Amniotic epithelial cell (primary cell): ENCODE results near the gene PPP6C.
"Not testable (repeated sequence)": the region's sequence is repeated elsewhere in the genome, so short reads cannot be mapped to it uniquely, and the experiment has no call there.

ENCODE experiments used
- DNase-seq: peaks from one replicate; pipeline ENCODE4 v3.0.0-alpha.2; 2010; ENCODE audit warnings: low read depth

PPP6C gene

DNA sequence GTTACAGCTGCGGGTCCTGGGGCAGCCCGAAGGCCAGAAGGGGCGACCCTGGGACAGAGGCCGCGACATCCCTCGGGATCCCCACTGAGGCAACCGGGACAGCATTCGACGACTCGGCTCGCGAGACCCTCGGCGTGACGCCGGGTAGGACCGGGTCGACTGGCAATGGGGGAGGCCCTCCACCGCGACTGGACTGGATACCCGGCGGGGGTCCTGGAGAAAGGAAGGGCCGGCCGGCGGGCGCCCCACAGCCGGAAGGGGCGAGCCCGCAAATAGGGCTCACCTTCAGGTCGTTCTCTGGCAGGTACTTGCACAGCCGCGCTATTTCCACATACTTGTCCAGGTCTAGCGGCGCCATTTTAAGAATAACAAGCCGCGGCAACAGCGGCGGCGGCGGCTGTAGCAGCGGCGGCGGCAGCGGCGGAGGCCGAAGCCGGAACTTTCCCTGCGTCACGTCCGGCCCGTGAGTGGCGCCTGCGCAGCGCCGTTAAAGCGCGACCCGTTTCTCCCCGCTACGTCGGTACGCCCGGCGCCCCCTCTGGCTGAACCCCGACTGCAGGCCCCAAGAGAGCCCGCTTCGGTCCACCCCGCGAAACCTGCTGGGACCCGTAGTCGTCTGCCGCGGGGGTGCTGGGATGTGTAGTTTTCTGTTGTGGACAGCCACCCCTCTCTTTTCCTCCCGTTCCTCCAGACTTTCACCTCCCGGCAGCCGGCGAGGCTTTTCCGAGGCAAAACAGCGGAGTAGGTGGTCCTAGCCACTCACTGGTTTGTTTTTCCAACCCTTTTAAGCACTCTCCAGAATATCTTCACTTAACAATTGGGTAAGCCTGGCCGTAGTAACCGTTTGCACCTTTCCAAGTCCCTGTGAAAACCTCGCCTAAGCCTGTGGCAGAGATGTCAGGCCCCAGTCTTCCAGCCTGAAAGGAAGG is at the start of gene PPP6C:
TSS of gene PPP6C (minus strand) at position 443 of the 929 bp plus-strand sequence. CDS start at position 358, 85 bp downstream.
- DNase-seq = peak; percentile 95

- no peak for DNase-seq
Observed at GRCh38 chr9:125238915-125239446, 49.4 kb upstream of the PPP6C start.

- DNase-seq = no peak
Observed at GRCh38 chr9:125238127-125238914, 48.7 kb upstream of the PPP6C start.

GRCh38 chr9:125236520-125237159 is 47.0 kb upstream of the PPP6C start:
- not testable (repeated sequence) for DNase-seq

GRCh38 chr9:125235804-125236519 is 46.4 kb upstream of the PPP6C start:
- DNase-seq = no peak

- not testable (repeated sequence) for DNase-seq
Observed at GRCh38 chr9:125234099-125234498, 44.5 kb upstream of the PPP6C start.

GRCh38 chr9:125233678-125234077 is 44.1 kb upstream of the PPP6C start:
- peak; percentile 98 for DNase-seq

- no peak for DNase-seq
Observed at GRCh38 chr9:125227761-125228160, 38.2 kb upstream of the PPP6C start.

GRCh38 chr9:125224858-125225257 is 35.3 kb upstream of the PPP6C start:
- DNase-seq = not testable (repeated sequence)

DNA sequence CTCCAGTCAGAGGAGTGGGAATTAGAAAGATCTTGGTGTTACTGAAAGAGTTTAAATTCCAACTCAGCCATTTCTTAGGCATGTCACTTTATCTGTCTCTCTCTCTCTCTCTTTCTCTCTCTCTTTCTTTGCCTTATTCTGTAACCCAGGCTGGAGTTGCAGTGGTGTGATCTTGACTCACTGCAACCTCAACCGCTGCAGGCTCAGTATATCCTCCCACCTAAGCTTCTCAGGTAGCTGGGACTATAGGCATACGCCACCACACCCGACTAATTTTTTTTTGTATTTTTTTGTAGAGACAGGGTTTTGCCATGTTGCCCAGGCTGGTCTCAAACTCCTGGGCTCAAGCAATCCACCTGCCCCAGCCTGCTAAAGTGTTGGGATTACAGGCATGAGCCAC is 29.0 kb upstream of the PPP6C start:
- DNase-seq = no peak

- no peak for DNase-seq
Observed at GRCh38 chr9:125214186-125214585, 24.6 kb upstream of the PPP6C start.

DNA sequence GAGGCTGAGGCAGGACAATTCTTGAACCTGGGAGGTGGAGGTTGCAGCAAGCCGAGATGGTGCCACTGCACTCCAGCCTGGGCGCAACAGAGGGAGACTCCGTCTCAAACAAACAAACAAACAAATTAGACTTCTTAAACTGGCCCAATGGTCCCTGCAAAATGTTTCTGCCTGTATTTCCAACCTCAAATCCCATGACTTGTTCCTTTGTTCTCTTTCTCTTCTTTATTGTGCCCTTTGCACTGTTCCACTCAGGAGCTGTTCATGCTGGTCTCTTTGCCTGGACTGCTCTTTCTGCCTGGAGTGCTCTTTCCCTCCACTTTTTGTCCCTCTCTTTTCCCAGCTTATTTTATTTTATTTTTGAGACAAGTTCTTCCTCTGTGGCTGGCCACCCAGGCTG is 14.9 kb upstream of the PPP6C start:
- DNase-seq = no peak

GRCh38 chr9:125202846-125203618 is 13.4 kb upstream of the PPP6C start:
- no peak for DNase-seq

GRCh38 chr9:125200216-125201047 is 10.8 kb upstream of the PPP6C start, which contains the start of gene RABEPK:
Gene RABEPK, plus strand, starts transcription at chr9:125200542. Its CDS starts 2,472 bp downstream, at chr9:125203014.
- DNase-seq = peak; percentile 96

GRCh38 chr9:125195591-125195990 is 6.0 kb upstream of the PPP6C start:
- DNase-seq = not testable (repeated sequence)

DNA sequence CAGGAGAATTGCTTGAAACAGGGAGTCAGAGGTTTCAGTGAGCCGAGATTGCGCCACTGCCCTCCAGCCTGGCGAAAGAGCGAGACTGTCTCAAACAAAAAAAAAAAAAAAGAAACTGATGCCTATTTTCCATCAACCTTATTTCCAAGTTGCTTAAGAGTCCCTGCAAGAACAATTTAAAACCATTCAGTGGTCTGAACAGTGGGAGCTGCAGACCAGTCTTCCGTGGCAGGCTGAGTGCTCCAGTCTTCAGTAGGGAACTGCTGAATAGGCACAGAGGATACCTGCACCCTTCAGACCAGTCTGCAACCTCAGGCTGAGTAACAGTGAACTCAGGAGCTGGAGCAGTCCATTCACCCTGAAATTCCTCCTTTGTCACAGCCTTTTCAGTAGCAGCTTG is 4.9 kb upstream of the PPP6C start:
- DNase-seq = peak; percentile 48

- peak; percentile 19 for DNase-seq
Observed at GRCh38 chr9:125190361-125190801, 778 bp upstream of the PPP6C start.

- no peak for DNase-seq
Observed at GRCh38 chr9:125189011-125189360, 617 bp downstream of the PPP6C start.

DNA sequence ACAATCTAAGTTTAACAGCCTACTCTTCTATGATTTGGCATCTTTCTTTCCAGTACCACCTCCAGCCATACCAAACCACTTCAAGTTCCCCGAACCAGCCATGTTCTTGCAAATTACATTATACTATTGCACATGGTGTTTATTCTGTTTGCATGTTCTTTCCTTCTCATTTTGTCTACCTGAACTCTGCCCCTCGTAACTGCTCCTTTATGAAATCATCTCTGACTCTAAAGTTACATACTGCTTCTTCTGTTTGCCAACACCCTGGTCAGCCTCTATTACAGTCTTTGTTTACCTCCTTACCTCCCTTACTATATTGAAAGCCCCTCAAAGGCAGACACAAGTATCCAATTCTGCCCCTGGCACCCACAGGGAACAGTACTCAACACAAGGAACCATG is 6.0 kb downstream of the PPP6C start:
- DNase-seq = no peak

- DNase-seq = no peak
Observed at GRCh38 chr9:125183054-125183453, 6.5 kb downstream of the PPP6C start.
